Heart right ventricle (tissue), 16 donors: ENCODE results near the gene REN. TPM values are rescaled to one million over a fixed set of nuclear protein-coding genes. Genes with fewer than 3 reads are reported as not detected.

Experiments used
- ATAC-seq, 8 donors: fragments of 200-7000 bp; cut with Tn5 transposase; one replicate each; pipeline ENCODE4 v1.9.1; 2020; ENCODE audit warnings: mild to moderate bottlenecking in 8 of 8, moderate library complexity in 8 of 8, moderate number of reproducible peaks in 1 of 8
- DNase-seq, 2 donors: peaks; one replicate each; pipeline ENCODE4 v3.0.0-alpha.2; 2020
- H3K27ac ChIP-seq, 10 donors: fragments of 200-600 bp; sonication (generic) in 2 of 10; one replicate each; pipeline versions ENCODE4 v1.5.0 to v1.8.0; 2020 to 2022; ENCODE audit warnings: mild to moderate bottlenecking in 3 of 10
- H3K27me3 ChIP-seq, 7 donors: fragments of 200-600 bp; one replicate each; pipeline ENCODE4 v1.8.0; 2021 to 2022; ENCODE audit warnings: mild to moderate bottlenecking in 2 of 7
- H3K36me3 ChIP-seq, 9 donors: fragments of 200-600 bp; sonication (generic) in 1 of 9; one replicate each; pipeline versions ENCODE4 v1.5.0 to v1.8.0; 2020 to 2022; ENCODE audit warnings: mild to moderate bottlenecking in 2 of 9
- H3K4me1 ChIP-seq, 9 donors: fragments of 200-600 bp; sonication (generic) in 1 of 9; one replicate each; pipeline versions ENCODE4 v1.5.0 to v1.8.0; 2020 to 2022; ENCODE audit warnings: mild to moderate bottlenecking in 4 of 9
- H3K4me3 ChIP-seq, 10 donors: fragments of 200-600 bp; sonication (generic) in 2 of 10; one replicate each; pipeline versions ENCODE4 v1.5.0 to v1.8.0; 2020 to 2022; ENCODE audit warnings: mild to moderate bottlenecking in 7 of 10, moderate library complexity in 2 of 10
- H3K9me3 ChIP-seq, 11 donors: fragments of 200-600 bp in 10 of 11; sonication (generic) in 2 of 11; one replicate each; pipeline versions ENCODE4 v1.5.0 to v1.8.0; 2013 to 2022; ENCODE audit warnings: mild to moderate bottlenecking in 2 of 11, control low read depth in 1 of 11, moderate library complexity in 1 of 11
- CTCF ChIP-seq, 9 donors: fragments of 200-600 bp; sonication (generic) in 2 of 9; IDR thresholded peaks; one replicate each; pipeline versions ENCODE4 v1.5.0 to v1.8.0; 2021 to 2022; ENCODE audit warnings: antibody characterized with exemption in 9 of 9, mild to moderate bottlenecking in 5 of 9, moderate library complexity in 1 of 9
- WGBS, 2 donors: extraction: QIAGEN DNeasy Blood & Tissue Kit; methylation state at CpG; one replicate each; pipeline ENCODE4 v1.1.7; 2013; ENCODE audit warnings: inconsistent platforms in 1 of 2; 5-methylcytosine and 5-hydroxymethylcytosine counted together
- intact Hi-C, 10 donors: fragments of 100-400 bp; cut with DNase I; formaldehyde crosslinking; loops; one replicate each; pipeline versions ENCODE4 v1.11.1 to v1.14.2; 2022
- polyA plus RNA-seq, 2 donors: library from polyadenylated mRNA; stranded (reverse); fragments of 200-250 nt; gene quantifications; one replicate each; pipeline ENCODE4 v1.2.3, GENCODE V29; 2013
- total RNA-seq, 10 donors: library from RNA; stranded (reverse); fragmentation: NEBNext Ultra II Directional in 3 of 10; extraction: Animal tissue kit (Norgen Biotek cat#: 25700) in 3 of 10; gene quantifications; one replicate each; pipeline versions ENCODE4 v1.2.1 to v1.2.4, GENCODE V29; 2021 to 2023
- donor health status: Arrhythmogenic right ventricular cardiomyopathy.
- donor health status: ischemic (EF 13 %, LVEDD 7.1; RV severe dilation, severe dysfunction).
- donor health status: healthy with polysubstance abuse.
- donor health status: DM: no; HTN: yes; CAD: no.
- donor health status: DM: no; HTN: no; CAD: no.
- donor health status: ischemic (EF 25% LVEDD 6.9; RV normal size, moderate dysfunction).
- donor health status: ischemic (EF 25% LVEDD 5.7; RV mildly dilated, moderate dysfunction).
- donor health status: healthy.
- donor health status: DM: yes; HTN: yes; CAD: no.
- donor health status: Ischemic cardiomyopathy.
- donor health status: ischemic (EF 35%, LVEDD 5.7; RV mildly dilated, moderate dysfunction).
- donor health status: nonischemic (EF 11% LVEDD 7.7; RV severe dilation, severe dysfunction).
- donor health status: DM: yes; HTN: yes; CAD: no.
- donor health status: PGD.
- donor health status: ischemic (EF 29% LVEDD 5.4; RV normal size, mild dysfunction).
- donor health status: nonischemic (EF 23%, LVEDD 6.1; RV moderate dilation, normal function).

REN gene
- total and polyA plus RNA-seq, 12 donors = not detected

GRCh38 chr1:204174958-204175357 is 8.8 kb upstream of the REN start:
- no peak for ATAC-seq
- intact Hi-C loops = no loop called here
- no peak overlapping the region for H3K4me3 ChIP-seq
- H3K36me3 ChIP-seq = no peaks in the 10 kb centered on the region
- no peak for TF ChIP-seq CTCF (IDR thresholded peaks at IDR 0.05)
- no peaks in the 10 kb centered on the region for H3K4me1 ChIP-seq
- DNase-seq = no peak
- peaks cover 0 to 25% (median 8%) of the 10 kb centered on the region in 7 donors for H3K27me3 ChIP-seq
- WGBS, 2 donors = 85 to 90% methylated on average over 3 of the region's 3 CpGs
- H3K9me3 ChIP-seq = peaks cover 0 to 13% (median 7%) of the 10 kb centered on the region in 11 donors
- H3K27ac ChIP-seq = no peak overlapping the region

GRCh38 chr1:204172404-204173029 is 6.4 kb upstream of the REN start:
- Histone ChIP-seq H3K4me1 (no peaks in the 10 kb centered on the region), H3K36me3 (no peaks in the 10 kb centered on the region), H3K27me3 (peaks cover 0 to 23% (median 8%) of the 10 kb centered on the region in 7 donors), H3K4me3 (no peak overlapping the region), H3K27ac (no peak overlapping the region), H3K9me3 (peaks cover 0 to 32% (median 16%) of the 10 kb centered on the region in 11 donors)
- no peak for TF ChIP-seq CTCF (IDR thresholded peaks at IDR 0.05)
- ATAC-seq (no peak), DNase-seq (no peak)
- intact Hi-C loops = no loop called here
- WGBS, 2 donors = 91% methylated on average over 2 of the region's 2 CpGs

- H3K27ac ChIP-seq = no peak overlapping the region
- no peak for DNase-seq
- WGBS, 2 donors = 57 to 64% methylated on average over 4 of the region's 4 CpGs
- intact Hi-C loops = no loop called here
- H3K4me1 ChIP-seq = no peaks in the 10 kb centered on the region
- no peak for ATAC-seq
- H3K36me3 ChIP-seq = no peaks in the 10 kb centered on the region
- TF ChIP-seq CTCF (IDR thresholded peaks at IDR 0.05) = no peak
- peaks cover 0 to 23% (median 8%) of the 10 kb centered on the region in 7 donors for H3K27me3 ChIP-seq
- no peak overlapping the region for H3K4me3 ChIP-seq
- peaks cover 0 to 32% (median 16%) of the 10 kb centered on the region in 11 donors for H3K9me3 ChIP-seq
Measured at GRCh38 chr1:204171751-204172178, 5.6 kb upstream of the REN start.

GRCh38 chr1:204170494-204171155 is 4.5 kb upstream of the REN start:
- Histone ChIP-seq H3K36me3 (no peaks in the 10 kb centered on the region), H3K4me1 (no peaks in the 10 kb centered on the region), H3K9me3 (peaks cover 0 to 32% (median 16%) of the 10 kb centered on the region in 11 donors), H3K27ac (no peak overlapping the region), H3K27me3 (peaks cover 0 to 27% (median 0%) of the 10 kb centered on the region in 7 donors), H3K4me3 (no peak overlapping the region)
- intact Hi-C loops = no loop called here
- no peak for ATAC-seq
- DNase-seq = no peak
- WGBS, 2 donors = 91 to 95% methylated on average over 3 of the region's 3 CpGs
- TF ChIP-seq CTCF (IDR thresholded peaks at IDR 0.05) = no peak
